Gastrocnemius medialis (tissue), 4 donors: ENCODE data around the gene NPAS3.

Experiments
- POLR2A ChIP-seq, 2 donors: fragments of 450-650 bp; IDR thresholded peaks; one replicate each; pipeline ENCODE4 v1.6.1; 2017; ENCODE audit warnings: antibody characterized with exemption in 2 of 2, mild to moderate bottlenecking in 2 of 2, moderate library complexity in 2 of 2
- TF ChIP-seq, protein P1 (sequence below), 5 experiments: fragments of 450-650 bp in 3 of 5; fragments of 200-600 bp in 2 of 5; sonication (generic) in 2 of 5; IDR thresholded peaks in 4 of 5; conservative IDR thresholded peaks in 1 of 5; 1 replicate in 4 of 5; 2 replicates in 1 of 5; pipeline ENCODE4 v1.5.1; 2016 to 2019; ENCODE audit warnings: antibody characterized with exemption in 5 of 5, mild to moderate bottlenecking in 3 of 5, moderate library complexity in 3 of 5

DNA sequence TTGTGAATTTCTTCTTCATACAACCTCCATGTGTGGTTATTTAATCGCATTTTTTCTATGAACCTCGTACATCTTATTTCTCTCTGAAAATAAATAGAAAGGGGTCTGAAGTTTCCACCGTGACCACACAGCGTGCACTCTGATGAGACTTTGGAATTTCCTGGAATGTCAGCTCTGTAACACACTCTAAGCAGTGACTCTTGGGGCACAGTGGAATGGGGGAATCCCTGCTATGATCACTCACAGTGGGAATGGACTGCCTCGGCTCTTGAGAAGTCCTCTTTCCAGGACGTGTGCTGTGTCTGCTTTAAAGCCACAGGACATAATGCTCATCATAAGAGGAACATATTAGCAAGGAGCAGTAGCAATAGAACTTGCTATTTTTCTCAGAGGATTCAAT, 596.0 kb downstream of the NPAS3 start:
- TF ChIP-seq, protein P1, sequence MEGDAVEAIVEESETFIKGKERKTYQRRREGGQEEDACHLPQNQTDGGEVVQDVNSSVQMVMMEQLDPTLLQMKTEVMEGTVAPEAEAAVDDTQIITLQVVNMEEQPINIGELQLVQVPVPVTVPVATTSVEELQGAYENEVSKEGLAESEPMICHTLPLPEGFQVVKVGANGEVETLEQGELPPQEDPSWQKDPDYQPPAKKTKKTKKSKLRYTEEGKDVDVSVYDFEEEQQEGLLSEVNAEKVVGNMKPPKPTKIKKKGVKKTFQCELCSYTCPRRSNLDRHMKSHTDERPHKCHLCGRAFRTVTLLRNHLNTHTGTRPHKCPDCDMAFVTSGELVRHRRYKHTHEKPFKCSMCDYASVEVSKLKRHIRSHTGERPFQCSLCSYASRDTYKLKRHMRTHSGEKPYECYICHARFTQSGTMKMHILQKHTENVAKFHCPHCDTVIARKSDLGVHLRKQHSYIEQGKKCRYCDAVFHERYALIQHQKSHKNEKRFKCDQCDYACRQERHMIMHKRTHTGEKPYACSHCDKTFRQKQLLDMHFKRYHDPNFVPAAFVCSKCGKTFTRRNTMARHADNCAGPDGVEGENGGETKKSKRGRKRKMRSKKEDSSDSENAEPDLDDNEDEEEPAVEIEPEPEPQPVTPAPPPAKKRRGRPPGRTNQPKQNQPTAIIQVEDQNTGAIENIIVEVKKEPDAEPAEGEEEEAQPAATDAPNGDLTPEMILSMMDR (IDR thresholded peaks at IDR 0.05 in 4 of 5, conservative IDR thresholded peaks at IDR 0.05 in 1 of 5): no peak
- no peak for TF ChIP-seq POLR2A (IDR thresholded peaks at IDR 0.05)
